OCI-LY1 (cell line): ENCODE data around the gene HS3ST4.

ENCODE experiments used
- H2AFZ ChIP-seq: fragments of 200-600 bp; sonication (generic), shearing (Covaris generic); 2 replicates; pipeline ENCODE4 v1.6.0; 2014; ENCODE audit warnings: antibody characterized with exemption, mild to moderate bottlenecking, low read length
- H3F3A ChIP-seq: fragments of 200-600 bp; sonication (generic), shearing (Covaris generic); 2 replicates; pipeline ENCODE4 v1.6.0; 2014; ENCODE audit warnings: mild to moderate bottlenecking, antibody characterized with exemption, low read length, moderate library complexity; ENCODE audit not compliant: insufficient read depth
- H3K27ac ChIP-seq: fragments of 200-600 bp; sonication (generic); 2 replicates; pipeline ENCODE4 v1.5.1; 2014; ENCODE audit warnings: low read length, mixed run types, mild to moderate bottlenecking, low read depth; ENCODE audit not compliant: poor library complexity, severe bottlenecking
- H3K27me3 ChIP-seq: fragments of 200-600 bp; sonication (generic); 2 replicates; pipeline ENCODE4 v1.6.0; 2014; ENCODE audit warnings: antibody characterized with exemption, mild to moderate bottlenecking, low read length, moderate library complexity; ENCODE audit not compliant: insufficient read depth
- H3K36me3 ChIP-seq: fragments of 200-600 bp; sonication (generic); 2 replicates; pipeline ENCODE4 v1.6.1; 2014; ENCODE audit warnings: mild to moderate bottlenecking, antibody characterized with exemption, low read length, moderate library complexity, mixed read lengths; ENCODE audit not compliant: insufficient read depth
- H3K4me1 ChIP-seq: fragments of 200-600 bp; sonication (generic); 2 replicates; pipeline ENCODE4 v1.5.1; 2014; ENCODE audit warnings: mild to moderate bottlenecking, low read length, moderate library complexity; ENCODE audit not compliant: insufficient read depth, severe bottlenecking
- H3K4me2 ChIP-seq: fragments of 200-600 bp; sonication (generic), shearing (Covaris generic); 2 replicates; pipeline ENCODE4 v1.6.1; 2014; ENCODE audit warnings: low read length
- H3K4me3 ChIP-seq: fragments of 200-600 bp; sonication (generic); 2 replicates; pipeline ENCODE4 v1.5.1; 2014; ENCODE audit warnings: low read length, low read depth, mild to moderate bottlenecking, mixed read lengths; ENCODE audit not compliant: poor library complexity, severe bottlenecking
- H3K79me2 ChIP-seq: fragments of 200-600 bp; shearing (Covaris generic); 2 replicates; pipeline ENCODE4 v1.6.1; 2016; ENCODE audit warnings: mixed run types, low read length, mixed read lengths; ENCODE audit not compliant: insufficient read depth
- H3K9ac ChIP-seq: fragments of 200-600 bp; sonication (generic), shearing (Covaris generic); 2 replicates; pipeline ENCODE4 v1.6.1; 2014; ENCODE audit warnings: mild to moderate bottlenecking, low read length, mixed read lengths
- H3K9me2 ChIP-seq: fragments of 200-600 bp; sonication (generic), shearing (Covaris generic); 2 replicates; pipeline ENCODE4 v1.6.1; 2014; ENCODE audit warnings: low read depth, mild to moderate bottlenecking, low read length, mixed read lengths
- H3K9me3 ChIP-seq: fragments of 200-600 bp; shearing (Covaris generic); 2 replicates; pipeline ENCODE4 v1.6.1; 2014; ENCODE audit warnings: low read length, mixed read lengths
- H4K20me1 ChIP-seq: fragments of 200-600 bp; sonication (generic), shearing (Covaris generic); 2 replicates; pipeline ENCODE4 v1.6.0; 2016; ENCODE audit warnings: mild to moderate bottlenecking, low read length; ENCODE audit not compliant: insufficient read depth
- CTCF ChIP-seq: fragments of 200-600 bp; sonication (generic), shearing (Covaris generic); IDR thresholded peaks from 2 replicates; pipeline ENCODE4 v1.5.1; 2017; ENCODE audit warnings: mild to moderate bottlenecking, antibody characterized with exemption, low read length, moderate library complexity, mixed read lengths
- EZH2 ChIP-seq: fragments of 200-600 bp; sonication (generic), shearing (Covaris generic); IDR thresholded peaks from 2 replicates; pipeline ENCODE4 v1.8.0; 2017; ENCODE audit warnings: borderline replicate concordance, mixed run types, mild to moderate bottlenecking, antibody characterized with exemption, low read length, moderate library complexity, mixed read lengths

The HS3ST4 gene

GRCh38 chr16:25996052-25996451, 304.3 kb downstream of the HS3ST4 start:
- no peaks in the 10 kb centered on the region for H3K9me3 ChIP-seq
- no peaks in the 10 kb centered on the region for H4K20me1 ChIP-seq
- no peak overlapping the region for H3K4me3 ChIP-seq
- no peaks in the 10 kb centered on the region for H3K27me3 ChIP-seq
- H3K27ac ChIP-seq: no peak overlapping the region
- H3K36me3 ChIP-seq: no peaks in the 10 kb centered on the region
- no peaks in the 10 kb centered on the region for H3K4me1 ChIP-seq
- no peak overlapping the region for H3K4me2 ChIP-seq
- TF ChIP-seq CTCF: no peak
- TF ChIP-seq EZH2: no peak
- no peaks in the 10 kb centered on the region for H3K79me2 ChIP-seq
- no peaks in the 10 kb centered on the region for H3K9me2 ChIP-seq
- no peaks in the 10 kb centered on the region for H3F3A ChIP-seq
- no peak overlapping the region for H2AFZ ChIP-seq
- no peak overlapping the region for H3K9ac ChIP-seq

- no peaks in the 10 kb centered on the region for H3K9me2 ChIP-seq
- no peak overlapping the region for H3K4me3 ChIP-seq
- H3K79me2 ChIP-seq: no peaks in the 10 kb centered on the region
- no peak overlapping the region for H2AFZ ChIP-seq
- H3K4me2 ChIP-seq: no peak overlapping the region
- no peaks in the 10 kb centered on the region for H3F3A ChIP-seq
- no peaks in the 10 kb centered on the region for H3K27me3 ChIP-seq
- H3K9ac ChIP-seq: no peak overlapping the region
- no peaks in the 10 kb centered on the region for H3K4me1 ChIP-seq
- TF ChIP-seq CTCF (no peak), EZH2 (no peak)
- no peak overlapping the region for H3K27ac ChIP-seq
- H3K36me3 ChIP-seq: no peaks in the 10 kb centered on the region
- H4K20me1 ChIP-seq: no peaks in the 10 kb centered on the region
- no peaks in the 10 kb centered on the region for H3K9me3 ChIP-seq
Observed at GRCh38 chr16:26005336-26005735, 313.6 kb downstream of the HS3ST4 start.

GRCh38 chr16:26012376-26012775, 320.6 kb downstream of the HS3ST4 start:
- Histone ChIP-seq H3K9ac (no peak overlapping the region), H3K9me3 (0 out of 2 replicates have a peak, but pooled peaks cover 4% of the 10 kb centered on the region), H3K27me3 (no peaks in the 10 kb centered on the region), H3F3A (no peaks in the 10 kb centered on the region), H3K4me2 (no peak overlapping the region), H3K4me1 (no peaks in the 10 kb centered on the region), H4K20me1 (no peaks in the 10 kb centered on the region), H2AFZ (no peak overlapping the region), H3K27ac (no peak overlapping the region), H3K4me3 (no peak overlapping the region), H3K9me2 (no peaks in the 10 kb centered on the region), H3K36me3 (no peaks in the 10 kb centered on the region), H3K79me2 (no peaks in the 10 kb centered on the region)
- TF ChIP-seq CTCF (no peak), EZH2 (no peak)
